GM20431 (cell line): Measurements from ENCODE around the gene IRAK2.

Source experiments
- in situ Hi-C: fragments of 300-500 bp; cut with MseI, MboI; formaldehyde crosslinking; loops from one replicate; pipeline ENCODE4 v1.15.0; 2020; ENCODE audit warnings: low sequenced_read_pairs; ENCODE audit not compliant: unreplicated experiment

The IRAK2 gene

GRCh38 chr3:10277115-10277625, 112.5 kb downstream of the IRAK2 start:
- in situ Hi-C loops, result no loop called here

GRCh38 chr3:10278501-10278900, 113.8 kb downstream of the IRAK2 start:
- in situ Hi-C loops, result no loop called here

- in situ Hi-C loops, result no loop called here
These were observed 114.9 kb downstream of the IRAK2 start for GRCh38 chr3:10279384-10280176.

DNA sequence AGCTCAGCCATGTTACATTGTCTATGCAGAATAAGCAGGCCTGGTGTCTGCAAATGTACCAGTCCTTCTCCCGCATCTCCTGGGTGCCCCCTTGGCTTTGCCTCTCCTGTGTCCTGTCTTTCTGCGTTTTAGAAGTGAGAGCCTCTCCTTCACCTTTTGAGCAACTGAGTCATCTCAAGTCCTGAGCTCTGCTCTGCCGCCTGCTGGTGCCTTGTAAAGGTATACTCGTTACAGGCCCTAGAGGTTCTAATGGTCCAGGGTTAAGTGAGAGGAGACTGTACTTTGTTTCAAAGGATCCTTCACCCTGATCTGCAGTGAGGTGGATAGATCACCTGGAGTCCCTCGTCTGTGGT, 115.4 kb downstream of the IRAK2 start:
- in situ Hi-C loops, result no loop called here

GRCh38 chr3:10280571-10280970, 115.9 kb downstream of the IRAK2 start:
- in situ Hi-C loops, result no loop called here

DNA sequence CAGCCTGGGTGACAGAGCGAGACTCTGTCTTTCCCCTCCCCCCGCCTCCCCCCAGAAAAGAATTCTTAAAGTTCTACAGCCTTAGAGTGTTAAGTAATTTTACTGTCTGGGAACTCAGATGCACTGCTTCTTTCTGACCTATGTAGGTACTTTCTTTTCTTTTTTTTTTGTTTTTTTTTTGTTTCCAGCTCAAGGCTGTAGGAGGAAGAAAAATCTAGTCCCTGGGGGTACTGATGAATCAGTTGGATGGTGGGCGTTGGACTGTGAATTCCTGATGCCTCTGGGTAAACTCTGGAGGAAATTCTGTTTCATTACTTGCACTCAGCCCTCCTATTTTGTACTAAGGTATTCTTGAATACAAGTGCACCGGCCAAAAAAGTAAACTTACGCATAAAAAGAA, 117.2 kb downstream of the IRAK2 start:
- in situ Hi-C loops, result no loop called here

GRCh38 chr3:10283638-10284037, 118.9 kb downstream of the IRAK2 start:
- in situ Hi-C loops, result no loop called here

DNA sequence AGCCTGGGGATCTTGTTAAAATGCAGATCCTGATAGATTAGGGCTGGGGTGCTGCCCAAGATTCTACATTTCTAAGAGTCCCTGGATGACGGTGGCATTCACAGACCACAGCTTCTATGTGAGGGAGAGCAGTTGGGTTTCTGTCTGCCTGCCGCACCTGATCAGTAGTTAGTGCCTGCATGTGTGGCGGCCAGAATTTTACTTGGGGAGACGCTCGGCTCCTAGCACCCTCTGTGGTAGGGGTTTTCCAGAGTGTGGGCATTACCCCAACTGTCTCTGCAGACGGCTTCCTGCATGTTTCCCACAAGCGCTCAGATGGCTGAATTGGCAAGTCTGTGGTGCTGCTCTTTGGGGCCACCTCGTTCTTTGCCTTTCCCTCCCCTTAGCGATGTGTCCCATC, 119.8 kb downstream of the IRAK2 start:
- in situ Hi-C loops, result no loop called here

DNA sequence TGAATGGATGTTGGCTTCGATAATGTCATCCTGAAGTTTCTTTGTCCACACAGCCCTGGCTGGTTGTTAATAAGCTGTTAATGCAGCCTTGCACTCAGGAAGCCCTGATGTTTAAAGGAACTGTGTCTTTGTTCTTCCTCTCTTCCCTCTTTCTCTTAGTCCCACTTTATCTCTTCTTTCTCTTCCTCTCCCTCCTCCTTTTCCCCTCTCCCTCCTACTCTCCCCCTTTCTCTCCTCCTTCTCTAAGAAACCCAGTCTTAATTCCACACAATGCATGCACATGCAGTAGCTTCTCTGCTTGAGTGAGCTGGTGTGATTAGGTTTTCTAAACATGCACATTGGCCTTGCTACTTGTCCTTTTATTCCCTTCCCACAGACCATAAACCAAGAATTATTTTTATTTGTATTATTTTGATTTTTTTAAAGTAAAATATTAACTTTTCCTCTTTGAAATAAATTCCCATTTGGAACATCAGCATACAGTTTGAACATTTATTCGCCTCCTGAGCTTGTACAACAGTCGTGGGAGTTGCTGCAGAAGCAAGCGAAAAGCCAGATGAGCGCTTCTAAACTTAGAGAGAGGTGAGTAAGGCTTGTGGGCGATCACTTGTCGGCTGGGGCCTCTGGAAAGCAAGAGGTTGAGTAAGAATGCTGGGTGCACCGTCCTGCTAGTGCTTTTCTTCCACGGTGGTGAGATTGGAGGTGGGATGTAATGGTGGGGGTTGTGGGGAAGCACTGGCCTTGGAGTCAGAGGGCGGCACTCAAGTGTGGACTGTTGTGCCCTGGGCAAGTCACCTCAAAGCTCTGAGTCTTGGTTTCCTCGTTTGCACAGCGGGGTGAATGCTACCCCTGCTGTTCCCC, 120.8 kb downstream of the IRAK2 start:
- in situ Hi-C loops, result no loop called here

DNA sequence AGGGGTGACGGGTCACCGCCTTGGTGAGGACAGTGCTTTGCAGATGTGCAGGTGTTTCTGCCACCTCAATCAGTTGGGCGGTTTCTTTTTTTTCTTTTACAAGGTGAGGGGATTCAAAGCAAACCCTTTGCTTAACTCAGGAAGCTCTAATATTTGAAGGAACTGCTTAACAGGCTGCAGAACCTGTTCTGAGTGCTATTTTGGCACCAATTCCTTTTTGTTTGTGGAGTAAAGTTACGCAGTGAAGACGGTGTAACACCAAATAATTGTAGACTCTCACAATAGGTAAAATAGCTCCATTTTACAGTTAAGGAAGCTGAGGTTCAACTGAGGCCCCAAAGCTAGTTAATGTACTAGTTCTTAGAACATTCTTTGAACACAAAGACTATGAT, 121.4 kb downstream of the IRAK2 start:
- in situ Hi-C loops, result no loop called here

- in situ Hi-C loops, result no loop called here
These were observed 122.0 kb downstream of the IRAK2 start for GRCh38 chr3:10286596-10287295.

GRCh38 chr3:10287936-10288574, 123.3 kb downstream of the IRAK2 start:
- in situ Hi-C loops, result no loop called here

DNA sequence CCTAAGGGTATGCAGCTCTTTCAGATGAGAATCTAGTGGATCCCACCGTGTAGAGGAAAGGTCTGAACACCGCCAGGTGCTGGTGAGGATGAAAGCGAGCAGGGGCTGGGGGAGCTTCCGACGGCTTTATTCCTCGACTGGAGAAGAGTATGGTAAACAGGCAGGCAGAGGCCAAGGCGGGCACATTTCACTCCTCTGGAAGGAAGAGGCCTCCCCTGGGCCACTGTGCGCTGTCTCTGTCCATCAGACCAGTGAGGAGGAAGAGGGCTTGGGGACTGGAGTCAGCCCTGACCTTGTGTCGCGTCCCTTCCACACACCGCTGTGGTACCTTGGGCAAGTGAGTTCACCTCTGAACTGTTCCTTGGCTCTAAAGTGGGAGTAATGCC, 123.8 kb downstream of the IRAK2 start:
- in situ Hi-C loops, result no loop called here

- in situ Hi-C loops, result no loop called here
These were observed 124.4 kb downstream of the IRAK2 start for GRCh38 chr3:10289077-10289476.

- in situ Hi-C loops, result no loop called here
These were observed 125.2 kb downstream of the IRAK2 start for GRCh38 chr3:10289787-10290355.

DNA sequence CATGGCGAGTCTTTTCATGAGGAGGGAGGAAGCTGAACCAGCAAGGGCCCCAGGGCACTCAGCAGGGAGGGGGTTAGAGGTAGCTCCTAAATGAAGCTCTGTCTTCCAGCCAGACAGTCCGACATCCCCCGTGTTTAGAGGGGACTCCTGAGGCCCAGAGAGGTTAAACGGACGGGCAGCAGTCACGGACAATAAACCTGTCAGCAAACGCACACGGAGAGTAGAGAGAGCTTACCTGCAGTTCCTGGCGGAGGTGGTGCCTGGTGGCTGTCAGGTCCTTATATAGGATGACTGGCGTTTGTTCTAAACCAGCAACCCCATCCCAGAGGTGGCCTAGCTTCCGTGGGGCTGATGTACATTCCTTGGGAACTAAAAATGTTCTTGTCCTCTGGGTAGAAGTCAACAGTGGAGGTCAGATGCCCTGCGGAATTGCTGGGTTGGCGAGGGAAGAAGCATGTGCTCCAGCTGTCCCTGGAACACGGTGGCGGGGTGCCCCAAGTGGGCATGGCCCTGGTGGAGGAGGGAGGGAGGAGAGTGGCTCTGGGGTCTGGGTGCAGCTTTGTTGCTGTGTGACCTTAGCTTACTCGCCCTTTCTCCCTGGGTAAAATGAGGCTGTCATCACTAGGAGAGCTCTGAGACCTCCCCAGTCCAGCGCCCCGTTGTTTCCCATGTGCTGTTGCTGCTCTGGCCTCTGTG, 125.9 kb downstream of the IRAK2 start:
- in situ Hi-C loops, result no loop called here

- in situ Hi-C loops, result no loop called here
These were observed 126.9 kb downstream of the IRAK2 start for GRCh38 chr3:10291641-10292040.

DNA sequence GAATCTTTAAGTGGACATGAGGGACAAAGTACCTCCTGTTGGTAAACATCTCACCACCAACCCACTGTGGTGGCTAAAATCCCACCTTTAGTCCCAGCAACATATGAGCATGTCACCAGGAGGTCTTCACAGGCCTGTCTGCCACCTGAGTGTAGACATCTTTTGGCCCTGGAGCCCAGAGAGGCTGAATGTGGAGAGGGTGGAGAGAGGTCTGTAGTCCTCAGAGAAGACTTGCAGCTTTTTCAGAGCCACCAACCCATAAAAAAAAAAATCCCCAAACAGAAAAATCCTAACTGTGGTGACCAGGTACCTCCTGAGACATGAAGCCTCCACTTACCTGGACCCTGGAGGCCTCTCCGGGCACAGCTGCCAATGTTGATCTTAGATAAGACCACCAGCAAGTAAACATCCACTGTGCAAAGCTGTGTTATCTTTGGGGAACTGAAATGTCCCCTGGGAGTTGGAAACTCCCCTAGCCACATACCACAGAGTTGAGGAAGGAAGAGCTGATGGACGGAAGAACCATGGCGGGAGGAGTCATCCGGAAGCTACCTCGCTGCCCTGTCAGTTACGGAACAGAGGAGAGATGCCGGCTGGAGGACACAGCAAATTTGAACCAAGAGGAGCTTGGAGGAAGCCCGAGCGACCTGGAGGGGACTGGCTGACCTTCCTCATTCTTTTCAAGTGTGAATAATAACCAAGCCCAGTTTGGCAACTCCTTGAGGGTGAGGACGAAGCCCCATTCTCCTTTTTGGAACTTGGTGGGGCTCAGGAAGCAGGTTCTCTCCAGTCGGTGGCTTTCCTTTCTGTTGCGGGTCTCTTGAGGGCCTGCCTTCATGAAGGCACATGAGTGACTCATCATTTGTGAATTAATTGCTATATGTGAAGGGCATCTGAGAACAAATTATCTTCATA, 128.0 kb downstream of the IRAK2 start, which contains the start of gene GHRL:
Gene GHRL, minus strand, starts transcription at position 443 of the 915 bp plus-strand sequence. CDS start 2,767 bp downstream, outside the sequence.
- in situ Hi-C loops, result no loop called here
